H1 (cell line): ENCODE data around the gene RHCG.

Experiments
- BRCA1 ChIP-seq: IDR thresholded peaks from 2 replicates; pipeline ENCODE4 v1.6.1; 2012; ENCODE audit warnings: low read depth, low read length, improper control_type of control experiment
- CHD1 ChIP-seq: IDR thresholded peaks from 2 replicates; pipeline ENCODE4 v1.6.1; 2012; ENCODE audit warnings: low read depth, low read length, improper control_type of control experiment
- EP300 ChIP-seq, 2 experiments: IDR thresholded peaks; 1 replicate in 1 of 2; 2 replicates in 1 of 2; pipeline ENCODE4 v1.6.1; 2011 to 2012; ENCODE audit warnings: low read depth in 2 of 2, low read length in 2 of 2, mild to moderate bottlenecking in 2 of 2, borderline replicate concordance in 1 of 2, inconsistent platforms in 1 of 2, moderate library complexity in 1 of 2
- FOSL1 ChIP-seq: IDR thresholded peaks from 2 replicates; pipeline ENCODE4 v1.6.1; 2011; ENCODE audit warnings: mild to moderate bottlenecking, low read depth, low read length, moderate library complexity; ENCODE audit not compliant: insufficient read depth
- GABPA ChIP-seq: IDR thresholded peaks from 2 replicates; pipeline ENCODE4 v1.6.1; 2011; ENCODE audit warnings: mild to moderate bottlenecking, low read length, moderate library complexity, borderline replicate concordance; ENCODE audit not compliant: insufficient read depth
- POU5F1 ChIP-seq: IDR thresholded peaks from 2 replicates; pipeline ENCODE4 v1.6.1; 2011; ENCODE audit warnings: low read depth, mild to moderate bottlenecking, low read length, moderate library complexity
- RFX5 ChIP-seq: IDR thresholded peaks from 2 replicates; pipeline ENCODE4 v1.6.1; 2011; ENCODE audit warnings: low read depth, low read length, improper control_type of control experiment, borderline replicate concordance
- RNF2 ChIP-seq: fragments of 200-900, 300-1000 bp; sonication (generic); IDR thresholded peaks from 2 replicates; pipeline ENCODE4 v1.7.1; 2016; ENCODE audit warnings: borderline replicate concordance, low read depth, mild to moderate bottlenecking, antibody characterized with exemption, low read length; ENCODE audit not compliant: poor library complexity, severe bottlenecking; ENCODE audit errors: missing control alignments
- TAF1 ChIP-seq: IDR thresholded peaks from 2 replicates; pipeline ENCODE4 v1.6.1; 2011; ENCODE audit warnings: mild to moderate bottlenecking, low read depth, low read length
- TAF7 ChIP-seq: optimal IDR thresholded peaks from 2 replicates; pipeline ENCODE3; 2011; ENCODE audit warnings: low read depth, mild to moderate bottlenecking, inconsistent platforms, low read length, moderate library complexity, borderline replicate concordance
- TF ChIP-seq, protein P1 (sequence below): IDR thresholded peaks from 2 replicates; pipeline ENCODE4 v1.6.1; 2012; ENCODE audit warnings: inconsistent platforms
- TF ChIP-seq, protein P2 (sequence below), 3 experiments: IDR thresholded peaks; 1 replicate in 2 of 3; 2 replicates in 1 of 3; pipeline versions ENCODE4 v1.5.1 to v1.6.1; 2011; ENCODE audit warnings: low read length in 3 of 3, mild to moderate bottlenecking in 3 of 3, inconsistent platforms in 2 of 3, low read depth in 1 of 3, moderate library complexity in 1 of 3; ENCODE audit not compliant: insufficient read depth in 1 of 3; ENCODE audit errors: control extremely low read depth in 1 of 3
- TF ChIP-seq, protein P3 (sequence below): fragments of 300-600 bp; sonication (generic); IDR thresholded peaks from 2 replicates; pipeline ENCODE4 v1.7.1; 2012; ENCODE audit warnings: low read length, moderate library complexity, mild to moderate bottlenecking, inconsistent platforms; ENCODE audit not compliant: insufficient replicate concordance

DNA sequence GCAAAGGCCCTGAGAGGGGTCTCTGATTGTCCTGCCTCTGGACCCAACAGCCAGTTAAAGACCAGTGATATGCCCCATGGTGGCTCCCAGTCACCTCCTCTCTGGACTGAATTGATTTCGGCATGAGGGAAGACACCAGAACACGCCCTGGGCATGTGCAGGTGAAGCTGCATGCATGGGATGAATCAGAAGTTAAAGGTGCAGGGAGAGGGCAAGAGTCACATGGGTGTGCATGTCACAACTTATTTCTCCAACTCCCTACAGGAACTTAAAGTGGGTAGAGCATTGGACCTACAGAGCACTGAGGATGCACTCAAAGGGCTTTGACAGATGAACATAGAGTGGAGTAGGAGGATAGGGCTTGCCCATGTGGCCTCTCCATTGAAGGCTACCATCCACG, 16.9 kb upstream of the RHCG start:
- TF ChIP-seq GABPA (no peak), RNF2 (no peak), CHD1 (no peak), TAF1 (no peak), FOSL1 (no peak), BRCA1 (no peak), TAF7 (no peak), RFX5 (no peak), POU5F1 (no peak), EP300 (IDR thresholded peaks at IDR 0.05; ENCODE audit: borderline replicate concordance in 1 of 2, low read depth in 2 of 2, low read length in 2 of 2) (no peak)
- TF ChIP-seq, protein P1, sequence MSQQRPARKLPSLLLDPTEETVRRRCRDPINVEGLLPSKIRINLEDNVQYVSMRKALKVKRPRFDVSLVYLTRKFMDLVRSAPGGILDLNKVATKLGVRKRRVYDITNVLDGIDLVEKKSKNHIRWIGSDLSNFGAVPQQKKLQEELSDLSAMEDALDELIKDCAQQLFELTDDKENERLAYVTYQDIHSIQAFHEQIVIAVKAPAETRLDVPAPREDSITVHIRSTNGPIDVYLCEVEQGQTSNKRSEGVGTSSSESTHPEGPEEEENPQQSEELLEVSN: no peak
- TF ChIP-seq, protein P2, sequence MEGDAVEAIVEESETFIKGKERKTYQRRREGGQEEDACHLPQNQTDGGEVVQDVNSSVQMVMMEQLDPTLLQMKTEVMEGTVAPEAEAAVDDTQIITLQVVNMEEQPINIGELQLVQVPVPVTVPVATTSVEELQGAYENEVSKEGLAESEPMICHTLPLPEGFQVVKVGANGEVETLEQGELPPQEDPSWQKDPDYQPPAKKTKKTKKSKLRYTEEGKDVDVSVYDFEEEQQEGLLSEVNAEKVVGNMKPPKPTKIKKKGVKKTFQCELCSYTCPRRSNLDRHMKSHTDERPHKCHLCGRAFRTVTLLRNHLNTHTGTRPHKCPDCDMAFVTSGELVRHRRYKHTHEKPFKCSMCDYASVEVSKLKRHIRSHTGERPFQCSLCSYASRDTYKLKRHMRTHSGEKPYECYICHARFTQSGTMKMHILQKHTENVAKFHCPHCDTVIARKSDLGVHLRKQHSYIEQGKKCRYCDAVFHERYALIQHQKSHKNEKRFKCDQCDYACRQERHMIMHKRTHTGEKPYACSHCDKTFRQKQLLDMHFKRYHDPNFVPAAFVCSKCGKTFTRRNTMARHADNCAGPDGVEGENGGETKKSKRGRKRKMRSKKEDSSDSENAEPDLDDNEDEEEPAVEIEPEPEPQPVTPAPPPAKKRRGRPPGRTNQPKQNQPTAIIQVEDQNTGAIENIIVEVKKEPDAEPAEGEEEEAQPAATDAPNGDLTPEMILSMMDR (IDR thresholded peaks at IDR 0.05; ENCODE audit: control extremely low read depth in 1 of 3, insufficient read depth in 1 of 3, low read depth in 1 of 3, low read length in 3 of 3): no peak
- TF ChIP-seq, protein P3, sequence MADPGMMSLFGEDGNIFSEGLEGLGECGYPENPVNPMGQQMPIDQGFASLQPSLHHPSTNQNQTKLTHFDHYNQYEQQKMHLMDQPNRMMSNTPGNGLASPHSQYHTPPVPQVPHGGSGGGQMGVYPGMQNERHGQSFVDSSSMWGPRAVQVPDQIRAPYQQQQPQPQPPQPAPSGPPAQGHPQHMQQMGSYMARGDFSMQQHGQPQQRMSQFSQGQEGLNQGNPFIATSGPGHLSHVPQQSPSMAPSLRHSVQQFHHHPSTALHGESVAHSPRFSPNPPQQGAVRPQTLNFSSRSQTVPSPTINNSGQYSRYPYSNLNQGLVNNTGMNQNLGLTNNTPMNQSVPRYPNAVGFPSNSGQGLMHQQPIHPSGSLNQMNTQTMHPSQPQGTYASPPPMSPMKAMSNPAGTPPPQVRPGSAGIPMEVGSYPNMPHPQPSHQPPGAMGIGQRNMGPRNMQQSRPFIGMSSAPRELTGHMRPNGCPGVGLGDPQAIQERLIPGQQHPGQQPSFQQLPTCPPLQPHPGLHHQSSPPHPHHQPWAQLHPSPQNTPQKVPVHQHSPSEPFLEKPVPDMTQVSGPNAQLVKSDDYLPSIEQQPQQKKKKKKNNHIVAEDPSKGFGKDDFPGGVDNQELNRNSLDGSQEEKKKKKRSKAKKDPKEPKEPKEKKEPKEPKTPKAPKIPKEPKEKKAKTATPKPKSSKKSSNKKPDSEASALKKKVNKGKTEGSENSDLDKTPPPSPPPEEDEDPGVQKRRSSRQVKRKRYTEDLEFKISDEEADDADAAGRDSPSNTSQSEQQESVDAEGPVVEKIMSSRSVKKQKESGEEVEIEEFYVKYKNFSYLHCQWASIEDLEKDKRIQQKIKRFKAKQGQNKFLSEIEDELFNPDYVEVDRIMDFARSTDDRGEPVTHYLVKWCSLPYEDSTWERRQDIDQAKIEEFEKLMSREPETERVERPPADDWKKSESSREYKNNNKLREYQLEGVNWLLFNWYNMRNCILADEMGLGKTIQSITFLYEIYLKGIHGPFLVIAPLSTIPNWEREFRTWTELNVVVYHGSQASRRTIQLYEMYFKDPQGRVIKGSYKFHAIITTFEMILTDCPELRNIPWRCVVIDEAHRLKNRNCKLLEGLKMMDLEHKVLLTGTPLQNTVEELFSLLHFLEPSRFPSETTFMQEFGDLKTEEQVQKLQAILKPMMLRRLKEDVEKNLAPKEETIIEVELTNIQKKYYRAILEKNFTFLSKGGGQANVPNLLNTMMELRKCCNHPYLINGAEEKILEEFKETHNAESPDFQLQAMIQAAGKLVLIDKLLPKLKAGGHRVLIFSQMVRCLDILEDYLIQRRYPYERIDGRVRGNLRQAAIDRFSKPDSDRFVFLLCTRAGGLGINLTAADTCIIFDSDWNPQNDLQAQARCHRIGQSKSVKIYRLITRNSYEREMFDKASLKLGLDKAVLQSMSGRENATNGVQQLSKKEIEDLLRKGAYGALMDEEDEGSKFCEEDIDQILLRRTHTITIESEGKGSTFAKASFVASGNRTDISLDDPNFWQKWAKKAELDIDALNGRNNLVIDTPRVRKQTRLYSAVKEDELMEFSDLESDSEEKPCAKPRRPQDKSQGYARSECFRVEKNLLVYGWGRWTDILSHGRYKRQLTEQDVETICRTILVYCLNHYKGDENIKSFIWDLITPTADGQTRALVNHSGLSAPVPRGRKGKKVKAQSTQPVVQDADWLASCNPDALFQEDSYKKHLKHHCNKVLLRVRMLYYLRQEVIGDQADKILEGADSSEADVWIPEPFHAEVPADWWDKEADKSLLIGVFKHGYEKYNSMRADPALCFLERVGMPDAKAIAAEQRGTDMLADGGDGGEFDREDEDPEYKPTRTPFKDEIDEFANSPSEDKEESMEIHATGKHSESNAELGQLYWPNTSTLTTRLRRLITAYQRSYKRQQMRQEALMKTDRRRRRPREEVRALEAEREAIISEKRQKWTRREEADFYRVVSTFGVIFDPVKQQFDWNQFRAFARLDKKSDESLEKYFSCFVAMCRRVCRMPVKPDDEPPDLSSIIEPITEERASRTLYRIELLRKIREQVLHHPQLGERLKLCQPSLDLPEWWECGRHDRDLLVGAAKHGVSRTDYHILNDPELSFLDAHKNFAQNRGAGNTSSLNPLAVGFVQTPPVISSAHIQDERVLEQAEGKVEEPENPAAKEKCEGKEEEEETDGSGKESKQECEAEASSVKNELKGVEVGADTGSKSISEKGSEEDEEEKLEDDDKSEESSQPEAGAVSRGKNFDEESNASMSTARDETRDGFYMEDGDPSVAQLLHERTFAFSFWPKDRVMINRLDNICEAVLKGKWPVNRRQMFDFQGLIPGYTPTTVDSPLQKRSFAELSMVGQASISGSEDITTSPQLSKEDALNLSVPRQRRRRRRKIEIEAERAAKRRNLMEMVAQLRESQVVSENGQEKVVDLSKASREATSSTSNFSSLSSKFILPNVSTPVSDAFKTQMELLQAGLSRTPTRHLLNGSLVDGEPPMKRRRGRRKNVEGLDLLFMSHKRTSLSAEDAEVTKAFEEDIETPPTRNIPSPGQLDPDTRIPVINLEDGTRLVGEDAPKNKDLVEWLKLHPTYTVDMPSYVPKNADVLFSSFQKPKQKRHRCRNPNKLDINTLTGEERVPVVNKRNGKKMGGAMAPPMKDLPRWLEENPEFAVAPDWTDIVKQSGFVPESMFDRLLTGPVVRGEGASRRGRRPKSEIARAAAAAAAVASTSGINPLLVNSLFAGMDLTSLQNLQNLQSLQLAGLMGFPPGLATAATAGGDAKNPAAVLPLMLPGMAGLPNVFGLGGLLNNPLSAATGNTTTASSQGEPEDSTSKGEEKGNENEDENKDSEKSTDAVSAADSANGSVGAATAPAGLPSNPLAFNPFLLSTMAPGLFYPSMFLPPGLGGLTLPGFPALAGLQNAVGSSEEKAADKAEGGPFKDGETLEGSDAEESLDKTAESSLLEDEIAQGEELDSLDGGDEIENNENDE: no peak
